ENCODE measurements around the gene VSIG8. TPM values are rescaled to one million over a fixed set of nuclear protein-coding genes. Genes with fewer than 3 reads are reported as not detected.

The VSIG8 gene
- total and polyA plus RNA-seq, 2 of the 4 experiments (the other 2 are of a cell fraction): not detected

GRCh38 chr1:159864262-159864661, 1.8 kb upstream of the VSIG8 start:
- H2BK20ac ChIP-seq (ENCODE audit: low read depth, low read length): no peak overlapping the region
- H3K9me3 ChIP-seq (ENCODE audit: control insufficient read depth, insufficient read depth, low read length): no peaks in the 10 kb centered on the region
- peaks cover 3% of the 10 kb centered on the region for H3K4me1 ChIP-seq (ENCODE audit: control insufficient read depth, insufficient read depth, low read length)
- no peak overlapping the region for H3K9ac ChIP-seq (ENCODE audit: low read depth, low read length)
- no peak overlapping the region for H3K18ac ChIP-seq (ENCODE audit: low read depth, low read length)
- no peak overlapping the region for H3K4me3 ChIP-seq (ENCODE audit: insufficient read depth, low read depth, low read length)
- dilution Hi-C loops (cut with HindIII; ENCODE audit: low sequenced_read_pairs, unreplicated experiment): no loop called here
- no peak overlapping the region for H3K14ac ChIP-seq (replicated peaks; ENCODE audit: low read depth, low read length)
- H3K9me1 ChIP-seq (ENCODE audit: insufficient read depth, low read length): 0 out of 2 replicates have a peak, but pooled peaks cover 7% of the 10 kb centered on the region
- no peak overlapping the region for H3K23ac ChIP-seq (ENCODE audit: low read depth, low read length)
- no peak overlapping the region for H2BK15ac ChIP-seq (ENCODE audit: low read depth, low read length)
- no peak overlapping the region for H3K4me2 ChIP-seq (ENCODE audit: low read depth, low read length)
- no peak overlapping the region for H2BK5ac ChIP-seq (ENCODE audit: low read depth, low read length, poor library complexity, severe bottlenecking)
- in situ Hi-C loops (cut with MboI; ENCODE audit: low sequenced_read_pairs): no loop called here
- peaks cover 2% of the 10 kb centered on the region; the same call in 1 of the 2 replicates for H3K27me3 ChIP-seq (ENCODE audit: control insufficient read depth, insufficient read depth, low read length)
- ChIA-PET POLR2A (ENCODE audit: unreplicated experiment) (no interaction called here), CTCF (no interaction called here)
- no peak overlapping the region for H2AFZ ChIP-seq (replicated peaks; ENCODE audit: low read length, poor library complexity)
- H4K5ac ChIP-seq (ENCODE audit: low read depth, low read length): no peak overlapping the region
- H2AK9ac ChIP-seq (replicated peaks; ENCODE audit: low read depth, low read length, poor library complexity): no peak overlapping the region
- no peaks in the 10 kb centered on the region for H3K36me3 ChIP-seq (ENCODE audit: control insufficient read depth, insufficient read depth, low read length)
- WGBS, 2 experiments (ENCODE audit: extremely low coverage in 2 of 2, insufficient read length in 1 of 2): 89% methylated on average over 1 of the region's 2 CpGs; no CpG with 5 or more reads in 1 of the 2 experiments
- H3K56ac ChIP-seq (ENCODE audit: extremely low read depth, insufficient read depth, low read length): no peak overlapping the region
- BruUV-seq (replicated peaks): no TSS peak
- no peaks in the 10 kb centered on the region for H4K20me1 ChIP-seq (ENCODE audit: insufficient read depth, low read length)
- no peak for TF ChIP-seq CEBPB (IDR thresholded peaks at IDR 0.05; ENCODE audit: low read depth, low read length)
- no peak for TF ChIP-seq FOS (IDR thresholded peaks at IDR 0.05; ENCODE audit: low read depth, low read length)
- TF ChIP-seq, protein P1, sequence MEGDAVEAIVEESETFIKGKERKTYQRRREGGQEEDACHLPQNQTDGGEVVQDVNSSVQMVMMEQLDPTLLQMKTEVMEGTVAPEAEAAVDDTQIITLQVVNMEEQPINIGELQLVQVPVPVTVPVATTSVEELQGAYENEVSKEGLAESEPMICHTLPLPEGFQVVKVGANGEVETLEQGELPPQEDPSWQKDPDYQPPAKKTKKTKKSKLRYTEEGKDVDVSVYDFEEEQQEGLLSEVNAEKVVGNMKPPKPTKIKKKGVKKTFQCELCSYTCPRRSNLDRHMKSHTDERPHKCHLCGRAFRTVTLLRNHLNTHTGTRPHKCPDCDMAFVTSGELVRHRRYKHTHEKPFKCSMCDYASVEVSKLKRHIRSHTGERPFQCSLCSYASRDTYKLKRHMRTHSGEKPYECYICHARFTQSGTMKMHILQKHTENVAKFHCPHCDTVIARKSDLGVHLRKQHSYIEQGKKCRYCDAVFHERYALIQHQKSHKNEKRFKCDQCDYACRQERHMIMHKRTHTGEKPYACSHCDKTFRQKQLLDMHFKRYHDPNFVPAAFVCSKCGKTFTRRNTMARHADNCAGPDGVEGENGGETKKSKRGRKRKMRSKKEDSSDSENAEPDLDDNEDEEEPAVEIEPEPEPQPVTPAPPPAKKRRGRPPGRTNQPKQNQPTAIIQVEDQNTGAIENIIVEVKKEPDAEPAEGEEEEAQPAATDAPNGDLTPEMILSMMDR (conservative IDR thresholded peaks at IDR 0.05; ENCODE audit: low read depth, low read length): no peak
- TF ChIP-seq RCOR1 (IDR thresholded peaks at IDR 0.05; ENCODE audit: insufficient replicate concordance, low read length): no peak
- TF ChIP-seq BHLHE40 (IDR thresholded peaks at IDR 0.05; ENCODE audit: low read depth, low read length): no peak
- no peak for TF ChIP-seq MXI1 (IDR thresholded peaks at IDR 0.05; ENCODE audit: borderline replicate concordance, low read depth, low read length)
- no peak for TF ChIP-seq RAD21 (IDR thresholded peaks at IDR 0.05; ENCODE audit: low read length)
- TF ChIP-seq RFX5 (IDR thresholded peaks at IDR 0.05; ENCODE audit: low read depth, low read length): no peak
- TF ChIP-seq, protein P2, sequence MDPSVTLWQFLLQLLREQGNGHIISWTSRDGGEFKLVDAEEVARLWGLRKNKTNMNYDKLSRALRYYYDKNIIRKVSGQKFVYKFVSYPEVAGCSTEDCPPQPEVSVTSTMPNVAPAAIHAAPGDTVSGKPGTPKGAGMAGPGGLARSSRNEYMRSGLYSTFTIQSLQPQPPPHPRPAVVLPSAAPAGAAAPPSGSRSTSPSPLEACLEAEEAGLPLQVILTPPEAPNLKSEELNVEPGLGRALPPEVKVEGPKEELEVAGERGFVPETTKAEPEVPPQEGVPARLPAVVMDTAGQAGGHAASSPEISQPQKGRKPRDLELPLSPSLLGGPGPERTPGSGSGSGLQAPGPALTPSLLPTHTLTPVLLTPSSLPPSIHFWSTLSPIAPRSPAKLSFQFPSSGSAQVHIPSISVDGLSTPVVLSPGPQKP (IDR thresholded peaks at IDR 0.05; ENCODE audit: borderline replicate concordance, low read depth, low read length): no peak
- no peak for TF ChIP-seq POLR2A (IDR thresholded peaks at IDR 0.05; ENCODE audit: low read depth, low read length)
- no peak for TF ChIP-seq MAZ (IDR thresholded peaks at IDR 0.05; ENCODE audit: borderline replicate concordance, low read depth, low read length)
- no peak for TF ChIP-seq SMC3 (IDR thresholded peaks at IDR 0.05; ENCODE audit: low read depth, low read length)
- TF ChIP-seq USF2 (IDR thresholded peaks at IDR 0.05; ENCODE audit: low read depth, low read length): no peak
- TF ChIP-seq CHD1 (IDR thresholded peaks at IDR 0.05; ENCODE audit: low read depth, low read length): no peak
- TF ChIP-seq MAFK (IDR thresholded peaks at IDR 0.05; ENCODE audit: low read depth, low read length): no peak
- no peak overlapping the region for H2BK120ac ChIP-seq (ENCODE audit: low read depth, low read length)
- no peak overlapping the region for H3K4ac ChIP-seq (ENCODE audit: low read depth, low read length)
- DNase-seq (no peak), ATAC-seq (ENCODE audit: low read depth) (no peak)
- H3K27ac ChIP-seq (ENCODE audit: insufficient read depth, low read length): no peak overlapping the region
- intact Hi-C loops (cut with micrococcal nuclease): no loop called here
- H3K79me1 ChIP-seq (ENCODE audit: low read depth in 1 of 2, low read length in 2 of 2): no peaks in the 10 kb centered on the region
- H4K91ac ChIP-seq (ENCODE audit: insufficient read depth, low read depth, low read length): no peak overlapping the region
- H2AK5ac ChIP-seq (ENCODE audit: low read depth, low read length): no peak overlapping the region
- H4K8ac ChIP-seq (ENCODE audit: low read depth in 2 of 2, low read length in 2 of 2): no peak overlapping the region

Measured in IMR-90 (cell line).